ENCODE data around the gene WDR70.
"Not testable (repeated sequence)": the region's sequence is repeated elsewhere in the genome, so short reads cannot be mapped to it uniquely, and the experiment has no call there.

The WDR70 gene

DNA sequence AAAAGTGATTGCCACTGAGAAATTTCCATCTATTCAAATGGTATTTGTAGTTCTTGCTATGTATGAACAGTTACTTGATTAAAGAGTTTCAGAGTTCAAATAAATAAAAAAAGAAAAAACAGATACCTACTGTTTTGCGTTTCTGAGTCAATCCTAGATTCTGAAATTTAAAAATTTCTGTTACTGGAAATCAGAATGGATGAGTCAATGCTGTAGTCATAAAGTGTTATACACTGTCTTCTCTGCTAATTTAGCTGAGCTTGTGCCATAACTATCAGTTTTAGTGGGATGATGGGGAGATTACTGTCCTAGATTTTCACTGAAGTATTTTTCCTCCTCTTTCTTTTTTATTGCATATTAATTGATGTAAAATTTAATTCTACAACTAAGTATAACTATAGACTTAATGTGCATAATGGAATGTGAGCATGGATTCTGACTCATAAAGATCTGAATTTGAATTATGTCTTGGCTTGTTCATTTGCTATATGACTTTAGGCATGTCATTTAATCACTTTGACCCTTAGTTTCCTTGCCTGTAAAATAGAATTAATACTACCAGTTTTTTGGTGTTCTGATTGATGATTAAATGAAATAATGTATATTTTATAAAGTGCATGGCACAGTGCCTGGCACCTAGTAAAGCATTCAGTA lies 75.4 kb downstream of the WDR70 start:
- not testable (repeated sequence) for DNase-seq

DNA sequence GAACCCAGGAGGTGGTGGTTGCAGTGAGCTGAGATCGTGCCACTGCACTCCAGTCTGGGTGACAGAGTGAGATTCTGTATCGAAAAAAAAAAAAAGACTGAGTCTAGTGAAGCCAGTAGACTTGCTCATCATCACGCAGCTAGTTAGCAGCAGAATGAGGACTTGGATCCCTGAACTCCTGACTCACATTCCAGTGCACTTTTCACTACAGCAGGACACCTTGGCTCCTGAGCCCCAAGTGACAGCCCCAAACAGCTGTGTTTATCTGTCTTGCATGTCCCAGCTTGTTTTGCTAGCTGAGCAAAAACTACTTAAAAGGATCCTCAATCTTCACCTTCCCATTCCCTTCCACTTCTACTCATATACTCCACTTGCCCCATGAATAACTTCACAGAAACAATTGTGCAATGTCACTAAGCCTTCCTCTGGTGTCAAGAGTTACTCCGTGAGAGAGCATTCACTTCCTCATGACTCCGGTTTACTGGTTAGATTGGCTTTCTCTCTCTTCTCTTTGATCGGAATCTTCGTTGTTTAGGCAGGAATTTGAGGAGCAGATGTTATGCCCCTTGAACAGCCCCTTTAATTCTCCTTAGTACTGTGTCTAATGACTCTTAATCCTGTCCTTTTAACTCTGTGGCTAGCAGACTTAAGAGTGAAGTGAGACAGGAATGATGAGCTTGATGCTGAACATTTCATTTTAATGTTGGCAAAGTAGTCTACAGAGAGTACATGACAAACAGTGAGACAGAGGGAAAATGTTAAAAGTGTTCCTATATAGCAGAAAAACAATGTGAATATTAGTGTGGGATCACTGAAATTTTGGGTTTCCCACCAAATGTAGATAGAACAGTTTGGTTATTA lies 84.3 kb downstream of the WDR70 start:
- DNase-seq: not testable (repeated sequence)

DNA sequence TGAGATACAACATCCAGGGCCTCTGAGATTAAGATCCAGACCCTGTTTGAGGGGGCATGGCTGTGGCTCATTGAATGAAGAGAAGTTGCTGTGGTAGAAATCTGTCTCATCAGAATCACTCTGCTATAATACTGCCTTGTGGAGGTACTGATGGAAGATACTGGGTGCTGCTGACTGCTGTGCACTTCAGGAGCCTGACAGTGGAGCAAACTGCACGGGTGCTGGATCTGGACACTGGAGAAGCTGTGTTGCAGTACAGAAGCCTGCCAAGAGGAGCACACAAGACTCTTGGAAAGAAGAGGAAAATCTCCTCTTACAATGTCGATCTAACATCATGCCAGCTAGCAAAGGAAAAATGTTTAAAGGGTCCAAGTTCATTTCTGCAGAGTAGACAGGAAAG lies 85.5 kb downstream of the WDR70 start:
- not testable (repeated sequence) for DNase-seq

DNA sequence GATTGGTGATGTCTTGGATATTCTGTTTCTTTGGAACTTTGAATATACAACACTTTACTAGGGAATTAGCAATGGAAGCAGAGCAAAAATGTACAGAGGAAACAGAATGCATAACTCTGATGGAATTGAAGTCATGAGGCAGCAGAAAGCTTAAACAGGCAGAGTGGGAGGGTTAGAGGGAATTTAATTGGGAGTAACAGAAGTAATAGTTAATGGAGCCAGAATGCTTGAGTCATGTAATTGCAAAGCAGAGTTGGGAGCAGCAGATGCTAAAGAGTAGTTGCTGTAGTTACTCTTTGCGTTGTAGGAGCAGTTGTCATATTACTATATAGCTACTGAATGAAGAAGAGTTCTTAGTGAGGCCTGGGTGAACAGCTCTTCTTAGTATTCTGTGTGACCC lies 90.3 kb downstream of the WDR70 start:
- not testable (repeated sequence) for DNase-seq

DNA sequence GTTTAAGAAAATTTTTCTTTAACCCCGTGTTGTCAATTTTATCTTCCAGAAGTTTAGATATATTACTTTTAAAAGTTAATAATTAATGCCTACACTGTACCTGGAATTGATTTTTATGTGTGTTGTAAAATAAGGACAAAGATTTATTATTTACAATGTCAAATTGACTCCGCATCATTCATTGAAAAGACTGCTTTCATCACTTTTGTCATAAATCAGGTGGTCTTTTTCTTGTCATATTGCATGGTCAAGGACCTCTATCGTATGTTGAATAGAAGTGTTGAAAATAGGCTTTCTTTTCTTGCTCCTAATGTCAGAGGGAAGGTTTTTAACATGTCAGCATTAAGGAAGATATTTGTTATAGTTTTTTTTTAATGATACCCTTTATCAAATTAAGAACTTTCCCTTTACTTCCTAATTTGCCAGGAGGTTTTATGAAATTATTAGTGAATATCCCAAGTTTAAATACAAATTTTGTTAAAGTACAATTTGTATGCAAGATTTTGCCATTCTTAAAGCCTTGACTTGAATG lies 92.6 kb downstream of the WDR70 start:
- no peak for DNase-seq

DNA sequence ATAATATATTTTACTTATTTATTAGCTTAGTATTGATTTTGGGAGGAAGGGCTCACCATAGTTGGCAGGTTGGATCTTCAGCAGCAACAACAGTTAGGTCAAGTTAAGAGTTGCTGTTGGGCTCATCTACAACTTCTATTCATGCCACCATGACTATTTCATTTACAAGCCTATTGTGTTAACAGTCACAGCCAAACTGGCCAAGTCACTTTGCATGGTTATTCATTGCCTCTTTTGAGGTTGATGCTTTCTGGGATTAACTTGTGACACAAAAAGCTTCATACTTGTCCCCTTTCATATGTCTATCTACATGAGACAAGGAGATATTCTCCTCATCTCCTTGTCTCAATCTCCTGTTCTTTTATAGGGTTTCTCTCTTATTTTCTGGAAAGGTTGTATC lies 98.3 kb downstream of the WDR70 start:
- DNase-seq: no peak

DNA sequence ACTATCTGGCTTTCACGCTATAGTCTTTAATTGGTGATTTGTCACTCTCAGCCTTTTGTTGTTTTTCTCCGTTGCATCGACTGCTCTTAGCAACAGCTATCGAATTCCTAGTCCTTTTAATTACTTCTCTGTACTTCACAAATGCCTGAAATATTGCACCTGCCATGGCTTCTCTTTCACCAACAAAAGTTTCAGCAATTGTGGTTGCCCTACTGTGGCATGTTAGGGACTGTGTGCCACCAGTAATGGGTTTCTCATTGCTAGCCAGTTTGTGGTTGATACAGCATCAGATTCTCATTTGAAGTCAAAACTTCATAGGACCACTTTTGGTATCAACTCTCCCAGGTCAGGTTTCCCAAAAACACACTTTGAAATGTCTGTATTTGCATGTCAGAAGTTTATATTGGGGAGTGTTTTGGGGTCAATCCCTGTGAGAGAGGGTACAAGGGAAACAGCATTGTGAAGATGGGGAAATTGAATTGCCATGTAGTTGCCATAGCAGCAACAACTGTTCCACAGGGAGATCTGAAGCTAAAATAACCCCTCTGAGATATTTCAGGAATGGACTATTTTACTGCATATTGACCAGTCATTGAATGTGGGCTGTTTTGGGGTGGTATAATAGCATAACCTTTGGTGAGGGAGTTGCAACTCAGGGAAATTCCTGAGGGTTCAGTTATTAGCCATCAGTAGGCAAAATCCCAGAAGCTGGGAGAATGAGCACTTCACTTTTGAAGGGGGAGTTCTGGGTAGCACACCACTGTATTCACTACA lies 99.2 kb downstream of the WDR70 start:
- DNase-seq: no peak

DNA sequence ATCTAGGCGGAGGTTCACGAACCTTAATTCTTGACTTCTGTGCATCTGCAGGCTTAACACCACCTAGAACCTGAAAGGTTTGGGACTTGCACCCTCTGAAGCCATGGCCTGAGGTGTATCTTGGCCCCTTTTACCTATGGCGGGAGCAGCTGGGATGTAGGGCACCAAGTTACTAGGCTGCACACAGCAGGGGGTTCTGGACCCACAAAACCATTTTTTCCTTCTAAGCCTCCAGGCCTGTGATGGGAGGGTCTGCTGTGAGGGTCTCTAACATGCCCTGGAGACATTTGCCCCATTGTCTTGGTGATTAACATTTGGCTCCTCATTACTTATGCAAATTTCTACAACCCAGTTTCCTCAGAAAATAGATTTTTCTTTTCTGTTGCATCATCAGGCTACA lies 102.3 kb downstream of the WDR70 start:
- not testable (repeated sequence) for DNase-seq

DNA sequence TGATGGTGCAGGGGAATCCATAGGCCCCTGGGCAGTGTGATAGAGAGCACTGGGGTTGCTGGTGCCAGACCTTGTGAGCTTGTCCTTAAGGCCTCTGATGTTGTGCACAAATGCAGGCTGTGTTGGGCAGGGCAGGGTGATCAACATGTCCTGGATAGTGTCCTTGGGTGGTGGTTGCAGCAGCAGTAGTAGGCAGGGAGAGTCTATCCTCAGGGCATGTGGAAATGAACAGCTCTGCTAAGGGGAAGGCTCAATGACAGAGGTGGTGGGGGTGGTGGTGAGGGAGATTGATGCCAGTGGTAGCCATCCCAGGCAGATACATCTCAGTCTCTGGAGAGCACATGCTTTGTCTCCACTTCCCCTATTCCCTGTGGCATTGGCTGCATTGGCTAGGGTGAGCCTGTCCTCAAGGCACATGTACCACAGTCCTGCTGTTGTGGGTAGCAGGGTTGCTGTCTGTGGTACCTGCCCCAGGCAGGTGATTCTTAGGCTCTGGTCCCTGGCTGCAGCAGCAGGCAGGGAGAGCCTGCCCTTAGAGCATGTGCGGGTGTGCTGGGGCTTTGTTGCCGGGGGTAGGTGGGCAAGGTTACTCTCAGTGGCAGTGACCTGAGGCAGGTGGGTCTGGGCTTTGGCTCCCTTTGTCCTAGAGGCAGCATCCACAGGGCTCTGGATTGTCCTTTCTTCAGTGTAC lies 111.1 kb downstream of the WDR70 start:
- DNase-seq: no peak

DNA sequence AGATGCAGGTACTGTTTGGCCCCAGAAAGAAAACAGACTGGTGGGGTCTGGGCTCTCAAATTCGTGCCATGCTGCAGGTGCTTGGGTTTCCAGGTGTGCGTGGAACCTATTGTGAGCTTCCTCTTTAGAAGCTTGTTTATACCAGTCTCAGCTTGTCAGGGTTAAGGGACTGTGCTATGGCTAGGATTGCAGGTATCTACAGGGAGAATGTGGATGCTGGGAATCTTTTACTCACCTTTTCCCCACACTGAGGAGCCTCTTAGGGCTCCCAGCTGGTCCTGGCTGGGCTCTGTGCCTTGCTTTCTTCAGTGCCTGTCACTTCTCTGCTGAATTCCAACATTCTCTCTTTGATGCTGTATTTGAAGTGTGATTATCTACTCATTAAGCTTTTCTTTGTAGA lies 111.8 kb downstream of the WDR70 start:
- DNase-seq: no peak

DNA sequence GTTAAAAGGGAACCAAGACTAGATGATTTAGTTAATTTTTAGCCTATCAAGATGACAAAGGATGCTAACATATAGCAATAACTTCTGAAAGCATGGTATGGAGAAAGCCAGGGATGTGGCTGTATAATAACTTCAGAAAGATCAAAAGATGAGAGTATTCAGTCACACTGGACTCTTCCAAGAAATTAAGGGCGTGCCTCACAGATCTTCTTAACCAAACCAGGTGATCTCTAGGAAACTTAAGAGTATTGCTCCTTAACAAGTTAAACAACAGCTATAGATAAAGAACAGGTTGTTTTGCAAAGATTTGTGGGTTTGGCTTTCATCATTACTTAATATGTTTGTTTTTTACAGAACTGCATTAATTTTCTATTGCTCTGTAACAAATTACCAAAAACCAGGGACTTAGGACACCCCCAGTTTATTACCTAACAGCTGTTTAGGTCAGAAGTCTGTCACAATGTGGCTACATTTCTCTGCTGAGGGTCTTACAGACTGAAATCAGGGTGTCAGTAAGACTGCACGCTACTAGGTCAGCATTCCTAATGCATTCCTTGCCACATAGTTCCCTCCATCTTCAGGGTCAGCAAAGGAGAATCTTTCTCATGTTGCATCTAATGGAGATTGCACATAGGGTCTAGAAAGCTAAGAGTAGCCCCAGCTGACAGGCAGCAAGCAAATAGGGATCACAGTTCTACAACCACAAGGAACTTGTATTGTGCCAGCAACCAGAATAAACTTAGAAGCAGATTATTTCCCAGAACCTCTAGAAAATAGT lies 113.8 kb downstream of the WDR70 start:
- DNase-seq: no peak

DNA sequence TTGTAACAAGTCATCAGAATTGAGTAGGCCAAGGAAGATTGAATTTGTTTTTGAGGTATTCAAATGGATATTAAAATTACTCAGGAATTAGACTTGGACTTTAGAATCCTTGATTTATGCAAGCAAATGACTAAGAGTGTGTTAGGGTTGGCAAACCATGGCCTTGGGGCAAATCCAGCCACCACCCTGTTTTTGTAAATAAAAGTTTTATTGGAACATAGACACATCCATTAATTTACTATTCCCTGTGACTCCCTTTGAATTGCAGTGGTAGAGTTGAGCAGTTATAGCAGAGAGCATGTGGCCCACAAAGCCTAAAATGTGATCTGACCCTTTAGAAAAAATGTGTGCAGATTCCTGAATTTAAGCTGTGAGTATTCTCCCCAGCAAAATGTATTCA lies 115.6 kb downstream of the WDR70 start:
- DNase-seq: no peak

DNA sequence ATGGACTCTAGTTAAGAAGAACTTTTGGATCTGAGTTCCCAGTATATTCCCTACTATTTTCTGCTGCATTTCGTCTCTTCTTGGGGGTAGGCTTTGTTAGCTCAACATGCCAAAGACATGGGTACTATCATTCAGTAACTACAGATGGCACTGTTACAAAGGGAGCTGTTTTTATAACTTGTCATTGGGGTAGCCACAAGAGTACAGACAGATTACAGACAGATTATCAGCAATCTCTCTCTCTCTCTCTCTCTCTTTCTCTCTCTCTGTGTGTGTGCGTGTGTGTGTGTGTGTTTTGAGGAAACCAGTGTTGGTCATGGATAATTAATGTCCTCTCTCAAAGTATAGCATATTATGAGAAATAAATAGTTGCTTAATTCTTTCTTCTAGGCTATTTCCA lies 116.1 kb downstream of the WDR70 start:
- DNase-seq: no peak

DNA sequence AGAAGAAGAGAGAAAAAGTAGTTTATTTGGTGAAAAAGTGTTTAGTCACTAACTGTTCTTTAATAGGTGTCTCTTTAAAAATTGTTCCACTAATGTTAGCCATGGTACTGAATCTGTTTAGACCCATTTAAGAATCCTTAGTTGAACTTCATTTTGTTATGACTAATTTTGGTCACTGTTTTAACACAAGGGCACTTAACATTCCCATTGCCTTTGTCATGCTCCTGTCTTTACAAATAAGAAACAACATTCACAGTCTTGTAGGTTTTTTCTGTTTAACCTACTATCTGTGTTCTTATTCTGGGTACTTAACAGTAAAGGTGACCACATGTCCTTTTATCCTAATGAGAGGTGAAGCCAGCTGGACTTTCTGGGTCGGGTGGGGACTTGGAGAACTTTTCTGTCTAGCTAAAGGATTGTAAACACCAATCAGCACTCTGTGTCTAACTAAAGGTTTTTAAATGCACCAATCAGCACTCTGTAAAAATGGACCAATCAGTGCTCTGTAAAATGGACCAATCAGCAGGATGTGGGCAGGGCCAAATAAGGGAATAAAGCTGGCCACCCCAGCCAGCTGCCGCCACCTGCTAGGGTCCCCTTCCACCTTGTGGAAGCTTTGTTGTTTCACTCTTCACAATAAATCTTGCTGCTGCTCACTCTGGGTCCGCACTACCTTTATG lies 116.7 kb downstream of the WDR70 start:
- no peak for DNase-seq

DNA sequence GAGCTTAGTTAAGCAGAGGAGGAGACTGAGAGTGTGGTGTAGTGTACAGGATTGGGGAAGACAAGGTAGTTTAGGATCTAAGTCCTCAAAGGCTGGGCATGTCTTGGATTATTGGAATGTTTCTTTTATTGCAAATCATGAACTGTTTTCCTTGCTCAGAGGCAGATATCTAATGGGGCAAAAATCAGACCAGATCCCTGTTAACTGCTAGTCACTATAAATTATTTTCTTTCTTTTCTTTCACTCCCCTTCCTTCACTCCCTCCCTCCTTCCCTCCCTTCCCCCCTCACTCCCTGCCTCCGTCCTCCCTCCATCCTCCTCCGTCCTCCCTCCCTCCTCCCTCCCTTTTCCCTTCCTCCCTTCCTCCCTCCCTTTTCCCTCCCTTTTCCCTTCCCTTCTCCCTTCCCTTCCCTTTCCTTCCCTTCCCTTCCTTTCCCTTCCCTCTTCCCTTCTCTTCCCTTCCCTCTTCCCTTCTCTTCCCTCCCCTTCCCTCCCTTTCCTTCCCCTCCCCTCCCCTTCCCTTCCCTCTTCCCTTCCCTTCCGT lies 117.9 kb downstream of the WDR70 start:
- DNase-seq: no peak

DNA sequence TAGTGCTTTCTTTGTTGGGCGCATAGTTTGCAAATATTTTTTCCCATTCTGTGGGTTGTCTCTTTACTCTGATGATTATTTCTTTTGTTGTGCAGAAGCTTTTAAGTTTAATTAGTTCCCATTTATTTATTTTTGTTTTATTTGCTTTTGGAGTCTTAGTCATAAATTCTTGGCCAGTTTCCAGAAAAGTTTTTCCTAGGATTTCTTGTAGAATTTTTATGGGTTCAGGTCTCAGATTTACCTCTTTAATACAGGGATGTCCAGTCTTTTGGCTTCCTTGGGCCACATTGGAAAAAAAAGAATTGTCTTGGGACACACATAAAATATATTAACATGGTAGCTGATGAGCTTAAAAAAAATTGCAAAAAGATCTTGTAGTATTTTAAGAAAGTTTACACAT lies 122.0 kb downstream of the WDR70 start:
- no peak for DNase-seq

DNA sequence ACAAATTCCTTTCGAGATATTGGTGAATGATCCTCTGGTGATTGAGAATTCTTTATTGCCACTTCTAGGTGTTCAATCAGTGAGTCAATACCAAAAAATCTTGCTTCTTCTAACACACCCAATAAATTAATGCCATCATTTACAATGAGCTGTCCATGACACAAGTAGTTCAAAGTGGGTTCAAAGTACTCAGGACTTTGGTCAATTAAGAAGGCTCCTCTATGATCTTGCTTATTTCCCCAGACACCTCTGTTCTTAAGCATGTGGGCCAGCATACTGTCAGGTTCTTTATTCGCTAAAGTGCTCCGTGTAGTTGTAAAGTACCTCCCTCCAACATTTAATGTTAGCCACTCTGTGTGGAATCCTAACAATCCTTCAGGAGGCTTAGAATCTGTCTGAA lies 127.1 kb downstream of the WDR70 start:
- DNase-seq: no peak

DNA sequence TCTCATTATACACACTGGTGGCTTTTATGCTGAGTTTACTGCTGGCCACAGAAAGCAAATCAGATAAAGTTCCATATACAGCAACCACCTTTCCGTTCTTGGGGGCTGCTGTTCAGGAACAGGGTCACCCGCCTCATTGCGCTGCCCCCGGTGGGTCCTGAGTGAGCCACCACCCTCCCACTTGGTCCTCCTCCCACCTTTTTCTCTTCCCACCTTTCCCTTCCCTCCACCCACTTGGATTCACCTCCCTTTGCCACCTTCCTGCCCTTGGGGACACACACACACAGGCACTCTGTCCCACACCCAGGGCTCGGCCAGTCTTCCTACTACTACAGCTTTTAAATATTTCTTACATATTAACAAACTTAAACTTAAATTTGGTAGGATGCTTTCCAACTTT lies 127.6 kb downstream of the WDR70 start:
- DNase-seq: no peak

DNA sequence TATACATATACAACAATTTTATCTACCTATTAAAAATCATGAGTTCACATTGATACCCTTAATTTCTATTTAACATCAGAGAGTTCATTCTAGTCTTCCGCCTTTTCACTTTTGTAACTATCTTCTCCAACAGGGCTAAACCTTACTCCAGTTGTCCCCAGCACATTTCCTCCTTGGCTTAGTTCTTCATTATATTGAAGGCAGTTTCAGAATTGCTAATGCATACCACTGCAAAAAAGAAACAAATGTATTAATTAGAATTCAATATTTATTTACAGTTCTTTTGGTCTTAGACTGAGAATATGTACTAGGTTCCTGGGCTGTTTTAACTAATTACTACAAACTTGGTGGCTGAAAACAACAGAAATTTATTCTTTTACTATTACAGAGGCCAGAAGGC lies 132.5 kb downstream of the WDR70 start:
- no peak for DNase-seq

DNA sequence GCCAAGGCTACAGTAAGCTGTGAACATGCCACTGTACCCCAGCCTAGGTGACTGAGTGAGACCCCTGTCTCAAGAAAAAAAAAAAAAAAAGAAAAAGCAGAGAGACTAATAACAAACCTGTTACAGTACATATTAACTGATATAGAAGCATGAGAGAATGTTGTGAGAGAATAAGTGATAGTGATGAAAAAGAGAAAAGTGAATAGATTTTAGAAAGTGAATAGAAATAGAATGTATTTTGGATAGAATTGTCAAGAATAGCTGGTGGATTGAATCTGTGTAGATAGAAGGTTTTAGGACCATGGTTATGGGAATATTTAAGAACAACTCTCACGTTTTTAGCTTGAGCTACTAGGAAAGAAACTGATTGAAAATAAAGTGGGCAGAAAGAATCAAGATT lies 135.8 kb downstream of the WDR70 start:
- DNase-seq: no peak

DNA sequence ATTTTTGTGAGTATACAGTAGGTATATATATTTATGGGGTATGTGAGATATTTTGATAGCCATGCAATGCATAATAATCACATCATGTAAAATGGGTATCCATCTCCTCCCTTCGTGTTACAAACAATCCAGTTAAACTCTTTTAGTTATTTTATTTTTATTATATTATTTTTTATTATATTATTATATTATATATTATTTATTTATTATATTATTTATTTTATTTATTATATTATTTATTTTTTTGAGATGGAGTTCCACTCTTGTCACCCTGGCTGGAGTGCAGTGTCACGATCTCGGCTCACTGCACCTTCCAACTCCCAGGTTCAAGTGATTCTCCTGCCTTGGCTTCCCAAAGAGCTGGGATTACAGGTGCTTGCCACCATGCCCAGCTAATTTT lies 138.6 kb downstream of the WDR70 start:
- no peak for DNase-seq

Data from activated T-cell treated with anti-CD3 and anti-CD28 coated beads for 4 hours (primary cell).